Measurements from ENCODE around the gene TM9SF3.
"Not testable (repeated sequence)": the region's sequence is repeated elsewhere in the genome, so short reads cannot be mapped to it uniquely, and the experiment has no call there.

TM9SF3 gene

GRCh38 chr10:96560966-96561887, 25.6 kb downstream of the TM9SF3 start:
- DNase-seq = no peak

GRCh38 chr10:96560489-96560888, 26.3 kb downstream of the TM9SF3 start:
- no peak for DNase-seq

- DNase-seq = no peak
Measured at GRCh38 chr10:96556003-96556402, 30.8 kb downstream of the TM9SF3 start.

- no peak for DNase-seq
Measured at GRCh38 chr10:96555330-96555729, 31.5 kb downstream of the TM9SF3 start.

GRCh38 chr10:96548589-96548988, 38.2 kb downstream of the TM9SF3 start:
- DNase-seq = no peak

- DNase-seq = not testable (repeated sequence)
Measured at GRCh38 chr10:96545558-96545957, 41.3 kb downstream of the TM9SF3 start.

GRCh38 chr10:96541921-96542320, 44.9 kb downstream of the TM9SF3 start:
- DNase-seq = no peak

- DNase-seq = no peak
Measured at GRCh38 chr10:96540240-96540639, 46.6 kb downstream of the TM9SF3 start.

- no peak for DNase-seq
Measured at GRCh38 chr10:96538683-96539082, 48.1 kb downstream of the TM9SF3 start.

GRCh38 chr10:96536129-96536528, 50.7 kb downstream of the TM9SF3 start:
- no peak for DNase-seq

GRCh38 chr10:96532523-96532922, 54.3 kb downstream of the TM9SF3 start:
- no peak for DNase-seq

GRCh38 chr10:96529634-96530279, 57.1 kb downstream of the TM9SF3 start:
- no peak for DNase-seq

- no peak for DNase-seq
Measured at GRCh38 chr10:96524741-96525140, 62.1 kb downstream of the TM9SF3 start.

GRCh38 chr10:96517284-96517683, 69.5 kb downstream of the TM9SF3 start:
- no peak for DNase-seq

GRCh38 chr10:96516337-96516736, 70.5 kb downstream of the TM9SF3 start:
- DNase-seq = no peak

- peak; percentile 46 for DNase-seq
Measured at GRCh38 chr10:96513698-96514561, 72.9 kb downstream of the TM9SF3 start, which contains the start of gene TLL2. TSS of gene TLL2 (minus strand) at chr10:96513926. CDS start at chr10:96513685, 241 bp downstream.

- DNase-seq = no peak
Measured at GRCh38 chr10:96513305-96513697, 73.5 kb downstream of the TM9SF3 start.

GRCh38 chr10:96512524-96513304, 74.1 kb downstream of the TM9SF3 start:
- no peak for DNase-seq

- DNase-seq = no peak
Measured at GRCh38 chr10:96511044-96511945, 75.5 kb downstream of the TM9SF3 start.

- DNase-seq = no peak
Measured at GRCh38 chr10:96509017-96509641, 77.7 kb downstream of the TM9SF3 start.

- no peak for DNase-seq
Measured at GRCh38 chr10:96507044-96507443, 79.8 kb downstream of the TM9SF3 start.

Measured in NCI-H1417 treated with DMSO at 0.1 percent for 48 hours (cell line).